Activated CD8-positive, alpha-beta T cell treated with anti-CD3 and anti-CD28 coated beads, Interleukin-2, amount 10 ng/mL, durations not matched to agents 7 days and 5 days (primary cell): ENCODE measurements around the gene CCDC182. TPM values are rescaled to one million over a fixed set of nuclear protein-coding genes. Genes with fewer than 3 reads are reported as not detected.

Source experiments
- ATAC-seq: fragments of 150-1000 bp; cut with Tn5 transposase; one replicate; pipeline ENCODE4 v1.10.0; 2021; ENCODE audit warnings: moderate library complexity
- CTCF ChIA-PET: fragments of 350-600 bp; sonication (Branson Sonifier 250); formaldehyde crosslinking; loops from one replicate; lab custom pipeline; 2021; ENCODE audit warnings: antibody characterized with exemption; lab: Charles Lee
- POLR2A ChIA-PET: fragments of 350-600 bp; sonication (Branson Sonifier 250); formaldehyde crosslinking; loops from one replicate; lab custom pipeline; 2021; ENCODE audit warnings: antibody characterized with exemption; lab: Charles Lee
- DNase-seq: peaks from one replicate; pipeline ENCODE4 v3.0.0-alpha.2; 2020
- H3K27ac Mint-ChIP-seq: one replicate; pipeline ENCODE4 v1.8.0; 2021; ENCODE audit warnings: mild to moderate bottlenecking, mixed read lengths
- H3K27me3 Mint-ChIP-seq: one replicate; pipeline ENCODE4 v1.8.0; 2021; ENCODE audit warnings: low read depth, mixed read lengths
- H3K36me3 Mint-ChIP-seq: one replicate; pipeline ENCODE4 v1.8.0; 2021; ENCODE audit warnings: low read depth, mixed read lengths
- H3K4me1 Mint-ChIP-seq: one replicate; pipeline ENCODE4 v1.8.0; 2021; ENCODE audit warnings: low read depth, mixed read lengths
- H3K4me3 Mint-ChIP-seq: one replicate; pipeline ENCODE4 v1.8.0; 2021; ENCODE audit warnings: mild to moderate bottlenecking, mixed read lengths
- H3K9me3 Mint-ChIP-seq: one replicate; pipeline ENCODE4 v1.8.0; 2022; ENCODE audit warnings: mixed read lengths; ENCODE audit not compliant: insufficient read depth
- total RNA-seq, 2 experiments: library from RNA; stranded (reverse); gene quantifications; one replicate each; pipeline ENCODE4 v1.2.3, GENCODE V29; 2021

Gene CCDC182
- total RNA-seq, 2 experiments from 2014 or later = not detected

- DNase-seq (no peak), ATAC-seq (no peak)
- Mint-ChIP-seq H3K27me3 (peaks cover 7% of the 10 kb centered on the region), H3K9me3 (no peaks in the 10 kb centered on the region), H3K36me3 (no peaks in the 10 kb centered on the region), H3K4me3 (no peak overlapping the region), H3K27ac (no peak overlapping the region), H3K4me1 (peaks cover 25% of the 10 kb centered on the region)
- CTCF ChIA-PET = interaction anchor here (1.2 kb wide), 1 partner anchor 147 kb away, joined by 4 read pairs; no protein-coding TSS in a partner anchor
- POLR2A ChIA-PET = no interaction called here
Observed at GRCh38 chr17:57744195-57745170, 616 bp downstream of the CCDC182 start.

- Mint-ChIP-seq H3K4me1 (peaks cover 14% of the 10 kb centered on the region), H3K9me3 (no peaks in the 10 kb centered on the region), H3K4me3 (no peak overlapping the region), H3K27ac (peak overlapping the region; percentile 4), H3K36me3 (no peaks in the 10 kb centered on the region), H3K27me3 (peaks cover 7% of the 10 kb centered on the region)
- CTCF ChIA-PET = interaction anchor here (1.0 to 4.5 kb wide), 18 partner anchors 7 to 611 kb away, joined by 3 to 35 read pairs (median 6); no protein-coding TSS in a partner anchor
- no peak for DNase-seq
- POLR2A ChIA-PET = interaction anchor here (0.6 kb wide), 1 partner anchor 12 kb away, joined by 3 read pairs; no protein-coding TSS in a partner anchor
- no peak for ATAC-seq
Observed at GRCh38 chr17:57740235-57740528, 4.9 kb downstream of the CCDC182 start.

- POLR2A ChIA-PET = interaction anchor here (0.6 kb wide), 1 partner anchor 12 kb away, joined by 3 read pairs; no protein-coding TSS in a partner anchor
- H3K4me1 Mint-ChIP-seq = peaks cover 20% of the 10 kb centered on the region
Observed at GRCh38 chr17:57739402-57740234, 5.5 kb downstream of the CCDC182 start.

GRCh38 chr17:57737450-57737849 lies 7.6 kb downstream of the CCDC182 start:
- peaks cover 7% of the 10 kb centered on the region for H3K27me3 Mint-ChIP-seq
- no peak overlapping the region for H3K27ac Mint-ChIP-seq
- H3K36me3 Mint-ChIP-seq = no peaks in the 10 kb centered on the region
- H3K9me3 Mint-ChIP-seq = no peaks in the 10 kb centered on the region
- no peak for ATAC-seq
- CTCF ChIA-PET = interaction anchor here (0.9 to 1.7 kb wide), 5 partner anchors 62 to 495 kb away, joined by 3 to 4 read pairs (median 4); no protein-coding TSS in a partner anchor
- POLR2A ChIA-PET = no interaction called here
- peaks cover 20% of the 10 kb centered on the region for H3K4me1 Mint-ChIP-seq
- DNase-seq = no peak
- no peak overlapping the region for H3K4me3 Mint-ChIP-seq

More at GRCh38 chr17:57739402-57740234, 5.5 kb downstream of the CCDC182 start:
- Mint-ChIP-seq H3K9me3 (no peaks in the 10 kb centered on the region), H3K4me3 (no peak overlapping the region), H3K36me3 (no peaks in the 10 kb centered on the region), H3K27ac (peak overlapping the region; percentile 4), H3K27me3 (peaks cover 7% of the 10 kb centered on the region)
- DNase-seq = peak; percentile 50
- ATAC-seq = peak; percentile 75
- CTCF ChIA-PET = interaction anchor here (0.6 to 4.5 kb wide), 26 partner anchors 8 to 610 kb away, joined by 3 to 35 read pairs (median 4); no protein-coding TSS in a partner anchor

- H3K27ac Mint-ChIP-seq = no peak overlapping the region
Observed at GRCh38 chr17:57735707-57736106, 9.4 kb downstream of the CCDC182 start.

GRCh38 chr17:57735230-57735629 lies 9.9 kb downstream of the CCDC182 start:
- Mint-ChIP-seq H3K9me3 (no peaks in the 10 kb centered on the region), H3K4me3 (no peak overlapping the region), H3K27me3 (peaks cover 15% of the 10 kb centered on the region), H3K36me3 (no peaks in the 10 kb centered on the region), H3K27ac (no peak overlapping the region), H3K4me1 (peaks cover 18% of the 10 kb centered on the region)
- ChIA-PET POLR2A (no interaction called here), CTCF (interaction anchor here (1.3 kb wide), 1 partner anchor 63 kb away, joined by 3 read pairs; no protein-coding TSS in a partner anchor)
- no peak for ATAC-seq
- no peak for DNase-seq

More at GRCh38 chr17:57735707-57736106, 9.4 kb downstream of the CCDC182 start:
- Mint-ChIP-seq H3K4me3 (no peak overlapping the region), H3K27me3 (peaks cover 12% of the 10 kb centered on the region), H3K4me1 (peaks cover 20% of the 10 kb centered on the region), H3K36me3 (no peaks in the 10 kb centered on the region), H3K9me3 (no peaks in the 10 kb centered on the region)
- POLR2A ChIA-PET = no interaction called here
- CTCF ChIA-PET = interaction anchor here (1.0 kb wide), 1 partner anchor 48 kb away, joined by 3 read pairs; no protein-coding TSS in a partner anchor
- peak; percentile 35 for DNase-seq
- ATAC-seq = no peak

- H3K27me3 Mint-ChIP-seq = peaks cover 19% of the 10 kb centered on the region
- H3K9me3 Mint-ChIP-seq = no peaks in the 10 kb centered on the region
- no peak overlapping the region for H3K4me3 Mint-ChIP-seq
- ATAC-seq (no peak), DNase-seq (no peak)
- no peaks in the 10 kb centered on the region for H3K36me3 Mint-ChIP-seq
- H3K27ac Mint-ChIP-seq = no peak overlapping the region
- H3K4me1 Mint-ChIP-seq = peaks cover 7% of the 10 kb centered on the region
- POLR2A ChIA-PET = no interaction called here
- CTCF ChIA-PET = interaction anchor here (1.7 kb wide), 1 partner anchor 135 kb away, joined by 5 read pairs; no protein-coding TSS in a partner anchor
Observed at GRCh38 chr17:57733085-57733484, 12.0 kb downstream of the CCDC182 start.

GRCh38 chr17:57732062-57732461 lies 13.0 kb downstream of the CCDC182 start:
- Mint-ChIP-seq H3K36me3 (no peaks in the 10 kb centered on the region), H3K4me3 (no peak overlapping the region), H3K4me1 (peaks cover 7% of the 10 kb centered on the region), H3K27me3 (peaks cover 19% of the 10 kb centered on the region), H3K9me3 (no peaks in the 10 kb centered on the region), H3K27ac (no peak overlapping the region)
- ChIA-PET CTCF (interaction anchor here (0.6 to 1.7 kb wide), 4 partner anchors 15 to 512 kb away, joined by 3 to 6 read pairs (median 4); no protein-coding TSS in a partner anchor), POLR2A (interaction anchor here (0.7 kb wide), 1 partner anchor 33 kb away, joined by 4 read pairs; no protein-coding TSS in a partner anchor)
- ATAC-seq (no peak), DNase-seq (no peak)

GRCh38 chr17:57730026-57730701 lies 14.9 kb downstream of the CCDC182 start:
- H3K9me3 Mint-ChIP-seq = no peaks in the 10 kb centered on the region
- H3K4me1 Mint-ChIP-seq = peaks cover 5% of the 10 kb centered on the region
- ChIA-PET POLR2A (no interaction called here), CTCF (interaction anchor here (1.6 to 1.7 kb wide), 2 partner anchors 17 to 487 kb away, joined by 4 to 6 read pairs; no protein-coding TSS in a partner anchor)
- no peak overlapping the region for H3K27ac Mint-ChIP-seq
- DNase-seq (no peak), ATAC-seq (no peak)
- H3K27me3 Mint-ChIP-seq = peaks cover 19% of the 10 kb centered on the region
- H3K4me3 Mint-ChIP-seq = no peak overlapping the region
- no peaks in the 10 kb centered on the region for H3K36me3 Mint-ChIP-seq

GRCh38 chr17:57727630-57728175 lies 17.4 kb downstream of the CCDC182 start:
- Mint-ChIP-seq H3K9me3 (no peaks in the 10 kb centered on the region), H3K4me3 (no peak overlapping the region), H3K36me3 (no peaks in the 10 kb centered on the region), H3K27me3 (peaks cover 11% of the 10 kb centered on the region), H3K27ac (no peak overlapping the region), H3K4me1 (peaks cover 6% of the 10 kb centered on the region)
- DNase-seq (no peak), ATAC-seq (no peak)
- CTCF ChIA-PET = interaction anchor here (0.9 to 1.8 kb wide), 3 partner anchors 12 to 56 kb away, joined by 3 to 11 read pairs (median 4); no protein-coding TSS in a partner anchor
- POLR2A ChIA-PET = no interaction called here
